Suppressor macrophage (primary cell): ENCODE results near the gene GTF2A1.
"Not testable (repeated sequence)": the region's sequence is repeated elsewhere in the genome, so short reads cannot be mapped to it uniquely, and the experiment has no call there.

Experiments
- DNase-seq, 4 experiments: peaks; one replicate each; pipeline ENCODE4 v3.0.0-alpha.2; 2020 to 2022
- total RNA-seq, 17 experiments: gene quantifications; one replicate each; lab custom pipeline; 2026; ENCODE audit warnings: mixed read lengths in 6 of 17, inconsistent platforms in 3 of 17; lab: John Stamatoyannopoulos, UW

GTF2A1 gene
- 16.4 to 88.5 (median 65.8) reads per million in 17 experiments for total RNA-seq

DNA sequence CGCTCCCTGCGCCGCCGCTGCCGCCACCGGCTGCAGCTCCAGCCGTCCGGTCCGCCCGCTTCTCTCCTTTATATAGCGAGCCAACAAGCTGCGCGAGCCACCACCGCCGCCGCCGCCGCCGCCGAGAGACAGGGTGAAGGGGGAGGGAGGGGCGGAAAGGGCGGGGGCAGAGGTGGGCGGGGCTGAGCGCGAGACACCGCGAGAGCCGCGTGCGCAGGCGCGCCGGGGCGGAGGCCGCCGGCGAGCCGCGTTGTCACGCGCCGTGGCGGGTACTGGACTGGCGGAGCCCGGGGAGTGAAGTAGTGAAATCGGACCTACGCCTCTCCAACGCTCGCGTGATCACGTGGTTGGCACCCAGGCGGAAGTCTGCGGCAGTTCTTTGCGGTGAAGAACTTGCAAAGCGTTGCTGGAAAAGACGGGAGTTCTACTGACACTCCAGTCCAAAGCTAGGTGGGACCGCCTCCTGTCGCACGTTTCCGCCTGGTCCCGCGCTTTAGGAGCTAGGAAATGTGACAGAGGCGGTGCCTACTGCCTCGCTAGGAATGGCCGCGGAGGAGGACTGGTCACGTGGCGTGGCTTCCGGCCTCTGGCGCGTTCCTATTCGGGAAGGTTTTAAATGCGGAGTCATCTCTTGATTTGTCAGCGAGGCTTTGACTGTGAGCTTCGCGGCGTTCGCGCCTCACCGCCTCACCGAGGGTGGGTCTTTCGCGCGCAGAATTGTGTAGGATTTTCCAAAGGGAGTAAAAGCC is at the start of gene GTF2A1:
Gene GTF2A1, minus strand, starts transcription at position 130 of the 749 bp plus-strand sequence. CDS start 441 bp downstream, outside the sequence.
- DNase-seq: peak; percentile 97 to 99 (median 98)

DNA sequence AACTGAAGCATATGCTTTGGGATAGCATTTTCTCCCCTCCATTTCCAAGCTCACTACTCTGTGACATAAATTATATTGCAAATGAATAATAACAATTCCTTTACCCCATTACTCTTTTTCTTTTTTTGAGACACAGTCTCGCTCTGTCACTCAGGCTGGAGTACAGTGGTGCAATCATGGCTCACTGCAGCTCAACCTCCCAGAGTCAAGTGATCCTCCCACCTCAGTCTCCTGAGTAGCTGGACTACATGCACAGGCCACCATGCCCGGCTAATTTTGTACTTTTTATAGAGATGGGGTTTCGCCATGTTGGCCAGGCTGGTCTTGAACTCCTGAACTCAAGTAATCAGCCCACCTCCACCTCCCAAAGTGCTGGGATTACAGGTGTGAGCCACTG is 49.2 kb upstream of the GTF2A1 start:
- peak; percentile 13 to 42 (median 34) for DNase-seq

DNA sequence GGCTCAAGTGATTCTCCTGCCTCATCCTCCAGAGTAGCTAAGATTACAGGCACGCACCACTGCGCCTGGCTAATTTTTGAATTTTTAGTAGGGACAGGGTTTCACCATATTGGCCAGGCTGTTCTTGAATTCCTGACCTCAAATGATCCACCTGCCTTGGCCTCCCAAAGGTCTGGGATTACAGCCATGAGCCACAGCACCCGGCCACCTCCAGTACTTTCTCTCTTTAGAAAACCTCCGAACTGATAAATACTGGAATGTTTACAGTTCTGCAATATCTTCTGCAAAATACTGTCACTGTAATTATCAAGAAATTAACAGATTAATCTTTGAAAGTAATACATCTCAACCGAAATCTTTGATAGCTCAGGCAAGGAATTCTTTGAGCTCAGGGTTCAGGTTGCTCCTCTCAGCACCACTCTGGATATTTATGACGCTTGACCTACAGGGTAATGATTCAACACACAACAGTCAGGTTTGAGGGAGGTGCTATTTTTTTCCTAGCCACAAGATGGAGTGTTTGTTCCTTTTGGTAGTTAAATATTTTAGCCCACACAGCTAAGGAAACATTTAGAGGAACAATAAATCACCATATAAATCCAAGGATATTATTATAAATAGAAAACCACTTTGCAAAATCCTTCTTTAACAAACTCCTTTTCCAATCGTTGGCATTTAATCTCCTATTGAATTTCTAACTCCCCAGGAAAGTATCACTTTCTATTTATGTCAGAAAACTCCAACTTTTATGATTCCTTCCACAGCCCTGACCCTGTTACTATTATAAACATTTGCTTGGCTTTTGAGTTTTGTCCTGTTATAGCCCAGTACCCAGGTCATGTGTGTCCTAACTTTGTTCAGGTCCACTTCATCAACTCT is 48.6 kb upstream of the GTF2A1 start:
- peak; percentile 70 to 83 (median 79) for DNase-seq

DNA sequence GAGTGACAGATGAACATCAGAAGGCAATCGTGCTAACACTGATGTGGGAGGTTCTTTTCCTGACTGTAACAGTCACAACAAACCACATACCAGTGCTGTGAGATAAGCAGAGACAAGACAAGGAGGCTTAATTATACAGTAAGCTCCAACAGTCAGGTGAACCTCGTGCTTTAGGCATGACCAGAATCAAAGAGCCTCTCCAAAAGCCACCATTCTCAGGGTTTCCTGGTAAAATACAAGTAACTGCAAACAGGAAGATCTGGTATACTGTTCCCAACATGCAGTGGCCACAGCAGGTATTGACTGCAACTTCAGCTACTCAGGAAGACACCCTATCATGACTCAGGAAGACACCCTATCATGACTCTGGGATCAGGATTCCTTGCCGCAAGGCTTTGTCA is 47.3 kb upstream of the GTF2A1 start:
- DNase-seq: peak in 1 of 4 experiments; percentile 13

DNA sequence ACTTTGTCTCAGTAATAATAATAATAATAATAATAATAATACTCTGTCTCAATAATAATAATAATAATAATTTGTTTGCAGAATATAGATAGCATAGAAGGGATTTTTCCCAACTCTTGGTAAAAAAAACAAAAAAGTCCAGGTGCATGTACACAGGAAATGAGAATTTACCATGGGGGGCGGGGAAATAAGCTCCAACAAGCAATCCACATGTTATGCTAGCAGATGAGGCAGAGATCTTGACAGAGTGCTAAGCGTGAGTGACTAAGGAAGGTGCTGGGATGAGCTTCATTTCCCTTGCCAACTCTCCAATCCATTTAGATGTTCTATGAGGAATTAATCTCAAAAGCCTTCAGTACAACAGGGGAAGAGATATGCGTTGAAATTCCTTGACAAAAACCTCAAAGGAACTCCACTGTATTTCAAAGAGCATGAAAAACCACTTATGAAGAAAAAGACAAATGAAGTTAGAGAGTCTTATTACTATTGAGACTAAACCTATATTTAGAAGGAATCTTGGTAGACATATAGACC is 44.9 kb upstream of the GTF2A1 start:
- DNase-seq: no peak

DNA sequence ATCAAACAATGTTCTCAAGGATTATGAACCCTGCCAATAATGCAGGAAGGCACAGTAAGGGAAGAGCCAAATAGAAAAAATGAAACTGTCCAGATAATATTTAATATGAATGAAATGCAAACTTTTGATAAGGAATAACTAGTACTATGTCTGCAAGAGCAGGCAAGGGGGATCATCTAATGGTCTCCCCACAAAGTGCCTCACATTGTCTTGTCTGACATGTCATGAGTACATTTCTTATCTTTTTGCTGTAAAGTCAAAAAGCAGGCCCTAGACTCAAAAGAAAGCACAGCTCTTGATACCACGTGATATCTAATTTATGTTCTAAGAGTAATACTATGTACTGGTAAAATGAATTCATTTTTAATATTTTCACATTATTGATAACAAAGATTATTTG is 43.9 kb upstream of the GTF2A1 start:
- no peak for DNase-seq

DNA sequence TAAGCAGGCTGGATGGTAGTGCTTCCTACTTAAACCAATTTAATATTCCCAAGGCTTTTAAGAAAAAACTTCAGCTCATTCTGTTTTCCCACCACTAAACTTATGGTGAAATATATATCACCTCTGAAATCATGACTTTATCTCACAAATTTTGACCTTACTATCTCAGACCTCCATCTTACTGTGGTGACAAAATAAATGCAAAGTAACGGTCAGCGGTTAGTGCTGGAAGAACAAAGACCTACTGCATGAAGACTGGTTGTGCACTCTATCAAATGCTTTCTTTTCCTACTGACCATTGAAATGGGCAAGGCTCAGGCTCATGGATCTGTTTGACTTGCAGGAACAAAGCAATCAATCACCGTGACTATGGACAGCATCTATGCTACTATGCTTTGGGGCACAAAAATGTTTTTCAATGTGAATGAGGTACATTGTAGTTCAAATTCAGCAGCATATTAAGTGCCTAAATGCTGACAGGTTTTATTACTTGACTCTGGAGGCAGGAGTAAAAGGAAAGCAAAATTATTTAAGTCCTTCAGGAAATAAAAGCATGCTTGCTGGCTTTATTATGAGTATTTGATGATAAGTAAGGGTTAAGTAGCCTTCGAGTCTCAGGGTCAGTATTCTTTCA is 43.1 kb upstream of the GTF2A1 start:
- DNase-seq: no peak

DNA sequence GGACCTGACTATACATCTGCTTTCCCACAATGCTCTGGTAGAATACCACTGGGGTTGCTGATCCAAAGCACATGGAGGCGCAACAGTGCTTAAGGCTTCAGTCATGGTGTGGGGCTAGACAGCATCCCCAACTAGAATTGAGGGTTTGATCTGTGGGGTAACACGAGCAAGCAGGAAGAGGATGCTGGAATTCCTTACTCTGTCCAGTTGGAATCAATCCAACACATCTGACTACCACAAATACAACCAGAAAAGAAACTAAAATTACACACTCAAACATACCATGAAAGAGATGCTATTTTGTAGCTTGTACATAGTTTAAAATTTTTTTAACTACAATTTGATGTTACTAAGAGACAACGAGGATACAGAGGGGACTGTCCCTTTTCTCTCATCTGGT is 40.4 kb upstream of the GTF2A1 start:
- no peak for DNase-seq

DNA sequence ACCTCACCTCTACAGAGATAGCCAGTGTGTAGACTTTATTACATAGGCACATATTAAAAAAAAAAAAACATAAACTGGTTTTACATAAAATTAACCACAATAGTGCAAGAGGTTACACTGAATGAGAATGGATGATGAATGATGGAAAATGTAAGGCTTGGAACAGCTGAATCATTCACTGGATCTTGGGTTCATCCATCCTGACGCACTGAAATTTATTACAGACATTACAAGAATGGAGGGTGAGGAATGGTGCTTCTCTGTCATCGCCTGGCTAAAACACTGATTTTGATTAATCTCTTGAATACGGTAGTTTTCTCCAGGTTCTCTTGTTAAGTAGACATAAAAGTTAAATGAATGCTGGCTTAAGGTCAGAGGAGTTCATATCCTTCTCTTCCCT is 40.0 kb upstream of the GTF2A1 start:
- DNase-seq: no peak

DNA sequence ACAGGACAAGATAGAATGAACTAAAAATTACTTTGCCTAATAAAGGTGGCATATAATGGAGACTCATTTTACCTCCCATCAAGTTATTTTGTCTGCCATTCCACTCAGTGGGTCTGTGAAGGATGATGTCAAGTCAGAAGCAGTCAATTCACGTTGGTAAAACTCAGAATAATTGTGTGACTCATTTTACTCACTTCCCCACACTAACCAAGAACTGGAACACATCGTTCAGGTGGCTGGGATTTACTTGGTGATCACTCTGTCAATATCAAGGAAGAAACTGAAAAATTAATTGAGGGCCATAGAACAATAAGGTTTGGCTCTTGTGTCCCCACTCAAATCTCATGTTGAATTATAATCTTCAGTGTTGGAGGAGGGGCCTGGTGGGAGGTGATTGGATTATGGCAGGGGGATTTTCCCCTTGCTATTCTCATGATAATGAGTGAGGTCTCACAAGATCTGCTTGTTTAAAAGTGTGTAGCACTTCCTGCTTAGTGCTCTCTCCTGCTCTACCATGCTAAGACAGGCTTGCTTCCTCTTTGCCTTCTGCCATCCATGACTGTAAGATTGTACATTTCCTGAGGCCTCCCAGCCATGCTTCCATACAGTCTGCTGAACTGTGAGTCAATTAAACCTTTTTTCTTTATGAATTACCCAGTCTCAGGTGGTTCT is 35.7 kb upstream of the GTF2A1 start:
- DNase-seq: peak; percentile 34 to 70 (median 61)

DNA sequence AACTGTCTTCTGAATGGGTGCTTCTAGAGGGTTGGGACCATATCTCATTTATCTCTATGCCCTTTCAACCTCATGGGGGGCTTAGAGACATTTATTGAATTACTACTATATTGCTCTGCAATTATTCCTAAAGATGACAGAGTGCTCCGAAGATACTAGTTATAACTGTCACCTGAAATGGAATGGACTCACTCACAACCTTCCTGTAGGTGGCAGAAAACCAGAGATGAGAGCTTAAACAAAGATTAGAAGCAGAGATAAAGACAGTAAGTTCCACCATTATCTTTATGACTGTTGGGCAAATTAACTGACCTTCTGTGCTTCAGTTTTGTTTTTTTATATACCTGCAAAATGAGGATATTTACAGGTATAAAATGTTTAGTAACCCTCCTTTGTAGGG is 31.5 kb upstream of the GTF2A1 start:
- no peak for DNase-seq

DNA sequence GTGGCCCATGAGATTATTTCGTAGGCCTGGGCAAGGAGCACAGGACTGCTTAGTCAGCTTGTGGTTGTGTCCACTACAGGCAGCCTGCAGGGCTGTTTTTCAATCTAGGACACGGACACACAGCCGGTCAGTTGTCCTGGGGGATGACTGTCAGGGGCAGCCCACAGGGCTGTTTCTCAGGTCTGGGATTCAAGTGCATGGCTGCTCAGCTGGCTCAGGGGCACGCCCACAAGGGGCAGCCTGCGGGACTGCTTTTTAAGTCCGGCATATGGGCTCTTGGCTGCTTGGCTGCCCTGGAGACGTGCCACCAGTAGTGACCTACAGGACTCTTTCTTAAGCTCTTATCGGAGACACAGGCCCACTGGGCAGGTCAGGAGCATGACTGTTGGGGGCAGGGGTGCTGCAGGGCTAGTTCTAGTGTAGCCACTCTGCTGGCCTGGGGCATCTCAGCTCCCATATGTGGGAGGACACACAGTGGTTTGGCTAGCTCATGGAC is 26.6 kb upstream of the GTF2A1 start:
- peak in 1 of 4 experiments; percentile 10 for DNase-seq

DNA sequence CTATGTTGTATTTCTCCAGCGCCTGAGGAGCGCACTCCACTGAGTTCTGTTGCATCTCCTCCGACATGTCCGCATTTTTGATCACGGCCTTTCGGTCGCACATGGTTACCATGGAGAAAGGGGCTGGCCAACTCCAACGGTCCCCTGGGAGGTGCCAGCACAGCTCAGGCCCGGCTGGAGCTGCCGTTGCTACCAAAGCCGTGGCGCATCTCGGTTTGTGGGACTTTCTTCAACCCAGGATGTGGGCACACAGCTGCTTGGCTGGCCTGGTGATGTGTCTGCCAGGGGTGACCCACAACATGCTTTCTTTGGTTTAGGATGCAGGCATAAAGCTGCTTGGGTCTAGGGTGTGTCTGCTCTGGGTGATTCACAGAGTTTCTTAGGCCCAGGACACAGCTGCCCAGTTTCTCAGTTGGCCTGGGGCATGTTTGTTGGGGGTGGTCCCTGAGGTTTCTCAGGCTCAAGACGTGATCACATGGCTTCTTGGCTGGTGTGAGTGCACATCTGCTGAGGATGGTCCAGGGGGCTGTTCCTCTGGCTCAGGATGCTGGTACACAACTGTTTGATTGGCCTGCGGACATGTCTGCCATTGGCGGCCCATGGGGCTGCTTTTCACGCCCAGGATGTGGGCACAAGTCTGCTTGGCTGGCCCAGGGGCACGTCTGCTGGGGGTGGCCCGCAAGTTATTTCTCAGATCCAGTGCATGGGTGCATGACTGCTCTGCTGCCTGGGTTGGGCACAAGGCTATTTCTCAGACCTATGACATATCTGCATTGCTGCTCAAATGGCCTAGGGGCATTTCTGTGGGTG is 25.9 kb upstream of the GTF2A1 start:
- no peak for DNase-seq

DNA sequence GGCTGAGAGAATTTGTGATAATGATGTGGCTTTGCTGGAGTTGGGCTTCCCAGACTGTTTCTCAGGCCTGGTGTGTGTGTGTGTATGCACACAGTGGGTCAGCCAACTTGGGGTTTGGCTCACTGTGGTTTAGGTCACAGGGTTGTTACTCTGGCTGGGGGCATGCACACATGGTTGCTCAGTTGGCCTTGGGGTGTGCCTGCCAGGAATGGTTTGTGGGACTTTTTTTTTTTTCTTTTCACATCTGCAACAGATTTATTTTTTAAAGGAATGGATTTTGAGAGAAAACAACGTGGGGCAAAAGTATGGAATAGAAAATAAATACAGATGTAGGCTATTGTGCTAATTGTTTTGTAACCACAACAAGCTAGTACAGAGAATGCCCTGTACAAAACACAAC is 25.0 kb upstream of the GTF2A1 start:
- no peak for DNase-seq

DNA sequence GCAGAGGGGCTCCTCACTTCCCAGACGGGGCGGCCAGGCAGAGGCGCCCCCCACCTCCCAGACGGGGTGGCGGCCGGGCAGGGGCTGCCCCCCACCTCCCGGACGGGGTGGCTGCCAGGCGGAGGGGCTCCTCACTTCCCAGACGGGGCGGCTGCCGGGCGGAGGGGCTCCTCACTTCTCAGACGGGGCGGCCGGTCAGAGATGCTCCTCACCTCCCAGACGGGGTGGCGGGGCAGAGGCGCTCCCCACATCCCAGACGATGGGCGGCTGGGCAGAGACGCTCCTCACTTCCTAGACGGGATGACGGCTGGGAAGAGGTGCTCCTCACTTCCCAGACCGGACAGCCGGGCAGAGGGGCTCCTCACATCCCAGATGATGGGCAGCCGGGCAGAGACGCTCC is 23.7 kb upstream of the GTF2A1 start:
- not testable (repeated sequence) for DNase-seq

DNA sequence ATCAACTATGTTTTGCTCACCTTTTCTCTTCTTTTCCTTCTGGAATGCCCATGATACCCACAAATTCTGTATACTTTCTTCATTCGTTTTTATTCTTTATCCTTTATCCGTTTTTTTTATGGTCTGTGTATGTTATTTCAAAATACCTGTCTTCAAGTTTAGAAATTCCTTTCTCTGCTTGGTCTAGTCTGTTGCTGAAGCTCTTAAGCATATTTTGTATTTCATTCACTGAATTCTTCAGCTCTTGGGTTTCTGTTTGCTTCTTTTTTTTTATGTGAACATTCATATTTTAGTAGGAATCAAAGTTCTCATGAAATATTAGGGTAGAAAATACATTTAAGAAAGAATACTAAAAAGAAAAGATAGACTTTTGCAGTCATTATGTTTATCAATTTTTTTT is 22.7 kb upstream of the GTF2A1 start:
- no peak for DNase-seq

DNA sequence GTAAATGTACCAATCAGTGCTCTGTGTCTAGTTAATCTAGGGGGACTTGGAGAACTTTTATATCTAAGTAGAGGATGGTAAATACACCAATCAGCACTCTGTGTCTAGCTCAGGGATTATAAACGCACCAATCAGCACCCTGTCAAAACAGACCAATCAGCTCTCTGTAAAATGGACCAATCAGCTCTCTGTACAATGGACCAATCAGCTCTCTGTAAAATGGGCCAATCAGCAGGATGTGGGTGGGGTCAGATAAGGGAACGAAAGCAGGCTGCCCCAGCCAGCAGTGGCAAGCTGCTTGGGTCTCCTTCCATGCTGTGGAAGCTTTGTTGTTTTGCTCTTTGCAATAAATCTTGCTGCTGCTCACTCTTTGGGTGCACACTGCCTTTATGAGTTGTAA is 16.1 kb upstream of the GTF2A1 start:
- DNase-seq: not testable (repeated sequence)

DNA sequence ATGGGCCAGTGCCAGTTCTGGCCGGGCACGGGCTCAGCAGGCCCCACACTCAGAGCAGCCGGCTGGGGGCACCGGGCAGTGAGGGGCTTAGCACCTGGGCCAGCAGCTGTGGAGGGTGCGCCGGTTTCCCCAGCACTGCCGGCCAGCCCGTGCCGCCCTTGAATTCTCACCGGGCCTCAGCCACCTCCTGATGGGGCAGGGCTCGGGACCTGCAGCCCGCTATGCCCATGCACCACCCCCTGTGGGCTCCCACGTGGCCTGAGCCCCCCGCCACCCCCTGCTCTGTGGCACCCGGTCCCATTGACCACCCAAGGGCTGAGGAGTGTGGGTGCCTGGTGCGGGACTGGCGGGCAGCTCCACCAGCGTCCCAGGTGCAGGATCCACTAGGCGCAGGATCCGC is 15.4 kb upstream of the GTF2A1 start:
- DNase-seq: no peak

DNA sequence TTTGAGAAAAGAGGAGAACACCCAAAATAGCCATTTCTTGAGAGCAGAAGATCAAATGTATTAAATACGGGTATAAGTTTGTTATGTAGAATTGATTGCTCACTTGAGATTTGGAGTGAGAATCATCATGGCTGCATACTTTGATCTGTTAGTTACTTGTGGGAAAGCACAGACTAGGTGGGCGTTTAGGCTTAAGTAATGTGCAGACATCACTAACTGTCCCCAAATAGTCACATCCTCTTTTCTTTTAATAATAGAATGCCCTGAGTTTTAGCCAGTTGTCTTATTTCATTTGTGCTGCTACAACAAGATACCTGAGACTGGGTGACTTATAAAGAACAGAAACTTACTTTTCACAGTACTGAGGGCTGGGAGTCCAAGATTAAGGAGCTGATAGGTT is 14.3 kb upstream of the GTF2A1 start:
- peak; percentile 45 to 75 (median 60) for DNase-seq

DNA sequence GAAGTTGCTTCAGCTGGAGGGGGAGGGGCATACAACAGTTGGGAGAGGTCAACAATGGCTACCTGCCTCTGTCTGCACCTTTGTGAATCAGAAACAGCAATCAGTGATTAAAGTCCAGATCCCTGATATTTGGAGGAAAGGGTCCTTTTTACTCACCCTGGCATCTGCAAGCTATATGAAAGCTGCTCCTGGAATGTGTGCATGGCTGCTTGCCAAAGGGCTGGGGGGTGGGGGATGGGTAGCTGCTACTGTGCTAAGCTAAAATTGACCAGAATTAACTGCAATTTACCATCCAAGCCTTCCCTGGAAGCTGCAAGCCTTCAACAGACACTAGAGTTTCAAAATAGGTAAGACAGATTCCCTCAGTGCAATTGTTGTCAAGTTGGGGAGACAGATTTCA is 13.5 kb upstream of the GTF2A1 start:
- DNase-seq: no peak

DNA sequence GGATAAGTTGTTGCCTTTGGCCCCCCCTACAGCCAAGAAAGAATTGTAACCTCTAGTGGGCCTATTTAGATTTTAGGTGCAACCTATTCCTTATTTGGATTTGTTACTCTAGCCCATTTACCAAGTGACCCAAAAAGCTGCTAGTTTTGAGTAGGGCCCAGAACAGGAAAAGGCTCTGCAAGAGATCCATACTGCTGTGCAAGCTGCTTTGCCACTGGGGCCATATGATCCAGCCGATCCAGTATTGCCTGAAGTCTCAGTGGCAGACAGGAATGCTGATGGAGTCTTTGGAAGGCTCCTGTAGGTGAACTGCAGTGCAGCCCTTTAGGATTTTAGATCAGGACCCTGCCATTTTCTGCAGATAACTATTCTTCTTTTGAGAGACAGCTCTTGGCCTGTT is 12.9 kb upstream of the GTF2A1 start:
- no peak for DNase-seq
